AG20443 (cell line): ENCODE results near the gene LAMTOR5.
"Not testable (repeated sequence)": the region's sequence is repeated elsewhere in the genome, so short reads cannot be mapped to it uniquely, and the experiment has no call there.

Experiments used
- DNase-seq: peaks from one replicate; pipeline ENCODE4 v3.0.0; 2012; ENCODE audit warnings: low spot score, mixed read lengths

LAMTOR5 gene

DNA sequence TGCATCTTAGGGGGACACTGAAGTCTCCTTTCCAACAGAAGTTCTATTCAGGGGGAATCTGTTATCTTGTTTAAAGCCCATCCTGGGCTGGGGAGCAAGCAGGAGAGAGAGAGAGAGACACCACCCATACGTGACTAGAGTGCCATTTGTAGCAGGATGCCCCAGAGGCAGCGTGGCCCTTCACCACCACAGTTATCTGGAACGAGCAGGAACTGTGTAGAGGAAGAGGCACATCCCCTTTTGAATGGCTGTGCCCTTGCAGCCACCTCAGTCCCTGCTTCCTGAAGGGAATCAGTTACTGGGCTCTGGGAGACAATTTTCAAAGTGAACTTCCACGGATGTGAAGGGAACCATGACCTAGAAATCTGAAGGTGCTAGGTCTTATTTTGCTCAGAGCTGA lies 19.4 kb upstream of the LAMTOR5 start:
- no peak for DNase-seq

- DNase-seq, result peak; percentile 29
Measured at GRCh38 chr1:110425612-110426152, 18.2 kb upstream of the LAMTOR5 start.

- no peak for DNase-seq
Measured at GRCh38 chr1:110424699-110425611, 17.5 kb upstream of the LAMTOR5 start.

DNA sequence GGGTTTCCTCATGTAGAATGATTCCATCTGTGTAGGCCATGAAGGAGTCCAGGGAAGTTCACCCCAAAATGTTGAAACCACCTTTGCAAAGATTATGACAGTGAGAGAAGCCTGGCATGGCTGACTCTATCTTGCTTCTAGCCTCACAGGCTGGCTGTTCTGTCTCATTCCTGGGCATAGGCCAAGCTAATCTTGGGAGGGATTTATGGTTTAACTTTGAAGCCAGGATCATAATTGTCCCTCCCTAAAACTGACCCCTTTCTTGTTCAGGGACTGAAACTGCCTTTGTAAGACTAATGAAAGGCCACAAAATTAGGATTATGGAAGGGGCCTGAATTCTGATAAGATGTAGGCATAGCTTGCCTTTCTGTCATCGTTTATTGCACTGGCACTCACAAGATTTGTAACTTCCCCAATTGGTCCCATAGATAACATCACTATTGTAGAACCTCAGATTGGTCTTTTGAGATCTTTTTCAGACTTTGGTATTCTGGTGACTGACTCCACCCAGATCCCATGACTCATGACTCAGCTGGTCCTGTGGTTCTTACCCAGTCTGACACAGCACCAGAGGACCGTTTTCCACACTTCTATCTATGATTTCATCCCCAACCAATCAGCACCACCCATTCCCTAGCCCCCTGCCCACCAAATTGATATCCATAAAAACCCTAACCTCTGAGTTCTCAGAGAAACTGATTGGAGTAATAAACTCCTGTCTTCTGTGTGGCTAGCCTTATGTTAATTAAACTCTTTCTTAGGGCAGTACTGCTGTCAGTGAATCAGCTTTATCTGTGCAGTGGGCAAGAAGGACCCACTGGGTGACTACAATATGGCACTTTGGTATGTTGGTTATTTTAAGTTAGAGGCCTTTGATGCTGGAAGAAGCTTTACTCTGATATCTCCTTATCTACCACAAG lies 13.6 kb upstream of the LAMTOR5 start:
- peak; percentile 76 for DNase-seq

DNA sequence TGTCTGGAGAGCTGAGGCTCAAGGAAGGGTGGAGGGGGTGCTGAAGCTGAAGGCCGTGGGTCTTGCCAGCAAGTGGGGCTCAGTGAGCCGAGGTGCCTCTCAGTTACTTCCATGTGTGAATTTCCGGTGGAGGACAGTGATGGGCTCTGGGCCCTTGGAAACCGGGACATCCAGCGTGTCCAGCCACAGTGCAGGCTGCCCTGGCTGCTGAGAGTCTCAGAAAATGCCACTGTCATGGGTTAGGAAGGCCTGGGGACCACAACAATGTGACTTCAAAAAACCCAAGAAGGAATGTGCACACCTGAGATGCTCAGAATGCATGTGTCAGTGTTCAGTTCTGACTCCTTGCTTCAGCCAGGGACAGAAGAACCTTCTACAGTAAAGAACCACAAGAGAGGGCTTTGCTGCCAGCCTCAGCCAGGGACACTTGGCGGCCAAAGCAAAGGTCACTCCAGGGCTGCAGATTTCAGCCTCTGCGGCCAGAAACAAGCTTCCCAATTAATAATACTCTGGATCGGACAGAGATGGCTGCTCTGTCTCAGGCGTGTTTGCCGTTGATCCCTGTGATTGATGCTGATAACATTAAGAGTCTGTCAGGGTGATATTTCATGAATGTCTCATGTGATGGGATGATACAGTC lies 12.6 kb upstream of the LAMTOR5 start:
- DNase-seq, result no peak

GRCh38 chr1:110418729-110419128 lies 11.2 kb upstream of the LAMTOR5 start:
- no peak for DNase-seq

- not testable (repeated sequence) for DNase-seq
Measured at GRCh38 chr1:110413045-110413444, 5.6 kb upstream of the LAMTOR5 start.

DNA sequence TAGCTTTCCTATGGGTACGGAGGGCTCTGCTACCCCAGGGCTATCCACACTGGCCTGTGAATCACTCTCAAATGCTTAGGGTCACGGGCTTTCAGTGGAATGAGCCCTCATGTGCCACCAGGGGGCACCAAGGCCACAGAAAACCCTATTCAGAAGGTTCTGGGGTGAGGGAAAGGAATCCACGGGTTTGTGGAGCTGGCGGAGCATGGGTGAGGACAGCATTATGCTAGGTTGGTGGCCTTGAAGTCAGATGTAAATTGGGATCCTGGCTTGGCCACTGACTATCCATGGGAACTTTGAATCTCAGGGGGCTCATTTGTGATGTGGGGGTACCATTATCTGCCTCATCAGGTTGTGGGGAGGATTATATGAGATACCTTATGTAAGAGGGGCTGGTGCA lies 5.1 kb upstream of the LAMTOR5 start:
- DNase-seq, result peak; percentile 86

DNA sequence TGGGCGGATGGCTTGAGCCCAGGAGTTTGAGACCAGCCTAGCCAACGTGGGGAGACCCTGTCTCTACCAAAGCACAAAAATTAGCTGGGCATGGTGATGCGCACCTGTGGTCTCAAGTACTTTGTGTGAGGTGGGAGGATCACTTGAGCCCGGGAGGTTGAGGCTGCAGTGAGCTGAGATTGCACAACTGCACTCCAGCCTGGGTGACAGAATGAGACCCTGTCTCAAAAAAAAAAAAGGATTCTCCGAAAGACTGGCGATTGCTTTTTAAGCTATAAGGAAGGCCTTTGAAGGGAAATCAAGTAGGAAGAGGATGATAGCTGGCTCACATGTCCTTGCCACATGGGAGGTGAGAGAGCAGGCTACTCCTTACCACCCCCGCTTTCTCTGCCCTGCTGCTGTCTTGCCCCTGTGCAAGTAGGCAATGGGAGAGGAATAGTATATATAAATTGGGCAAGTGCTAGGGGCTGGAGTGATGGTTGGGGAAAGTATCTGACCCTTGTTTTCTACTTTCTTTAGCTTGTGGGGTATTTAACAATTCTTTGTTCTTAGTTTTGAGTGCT lies 3.8 kb upstream of the LAMTOR5 start:
- no peak for DNase-seq

- no peak for DNase-seq
Measured at GRCh38 chr1:110409316-110409715, 1.8 kb upstream of the LAMTOR5 start.

GRCh38 chr1:110408488-110408887 lies 994 bp upstream of the LAMTOR5 start:
- DNase-seq, result no peak

DNA sequence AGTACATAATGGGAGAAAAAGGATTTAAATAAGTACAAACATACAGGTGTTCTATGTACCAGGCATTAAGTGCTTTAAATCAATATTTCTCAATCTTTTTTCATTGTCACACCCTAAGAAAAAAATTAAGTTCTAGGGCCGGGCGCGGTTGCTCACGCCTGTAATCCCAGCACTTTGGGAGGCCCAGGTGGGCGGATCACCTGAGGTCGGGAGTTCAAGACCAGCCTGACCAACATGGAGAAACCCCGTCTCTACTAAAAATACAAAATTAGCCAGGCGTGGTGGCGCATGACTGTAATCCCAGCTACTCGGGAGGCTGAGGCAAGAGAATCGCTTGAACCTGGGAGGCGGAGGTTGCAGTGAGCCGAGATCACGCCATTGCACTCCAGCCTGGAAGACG lies 1.1 kb downstream of the LAMTOR5 start:
- DNase-seq, result not testable (repeated sequence)

- no peak for DNase-seq
Measured at GRCh38 chr1:110404401-110404800, 3.1 kb downstream of the LAMTOR5 start.

GRCh38 chr1:110403805-110404204 lies 3.7 kb downstream of the LAMTOR5 start:
- DNase-seq, result no peak

DNA sequence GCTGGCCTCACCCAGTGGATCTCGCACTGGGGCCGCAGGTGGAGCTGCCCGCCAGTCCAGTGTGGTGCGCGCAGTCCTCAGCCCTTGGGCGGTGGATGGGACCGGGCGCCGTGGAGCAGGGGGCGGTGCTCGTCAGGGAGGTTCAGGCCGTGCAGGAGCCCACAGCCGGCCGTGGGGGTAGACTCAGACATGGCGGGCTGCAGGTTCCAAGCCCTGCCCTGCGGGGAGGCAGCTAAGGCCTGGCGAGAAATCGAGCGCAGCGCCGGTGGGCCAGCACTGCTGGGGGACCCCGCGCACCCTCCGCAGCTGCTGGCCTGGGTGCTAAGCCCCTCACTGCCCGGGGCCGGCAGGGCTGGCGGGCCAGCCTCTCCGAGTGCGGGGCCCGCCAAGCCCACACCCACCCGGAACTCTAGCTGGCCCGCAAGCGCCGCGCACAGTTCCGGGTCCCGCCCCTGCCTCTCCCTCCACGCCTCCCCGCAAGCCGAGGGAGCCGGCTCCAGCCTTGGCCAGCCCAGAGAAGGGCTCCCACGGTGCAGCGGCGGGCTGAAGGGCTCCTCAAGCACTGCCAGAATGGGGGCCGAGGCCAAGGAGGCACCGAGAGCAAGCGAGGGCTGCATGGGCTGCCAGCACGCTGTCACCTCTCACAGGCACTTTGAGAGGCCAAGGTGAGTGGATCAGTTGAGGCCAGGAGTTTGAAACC lies 11.1 kb downstream of the LAMTOR5 start:
- not testable (repeated sequence) for DNase-seq

DNA sequence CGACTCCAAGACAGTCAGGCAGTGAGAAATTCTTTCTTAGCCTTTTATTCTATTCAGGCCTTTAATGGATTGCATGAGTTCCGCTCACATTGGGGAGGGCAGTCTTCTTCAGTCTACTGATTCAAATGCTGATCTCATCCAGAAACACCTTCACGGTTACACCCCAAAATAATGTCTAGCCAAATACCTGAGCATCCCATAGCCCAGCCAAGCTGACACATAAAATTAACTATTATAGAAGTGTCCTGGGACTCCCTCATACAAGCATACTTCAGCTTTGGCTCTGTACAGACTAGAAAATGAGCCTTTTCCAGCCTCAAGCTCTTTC lies 13.0 kb downstream of the LAMTOR5 start:
- DNase-seq, result no peak

GRCh38 chr1:110393691-110394492 lies 13.6 kb downstream of the LAMTOR5 start:
- DNase-seq, result peak; percentile 44

GRCh38 chr1:110393286-110393685 lies 14.2 kb downstream of the LAMTOR5 start:
- no peak for DNase-seq

- DNase-seq, result peak; percentile 79
Measured at GRCh38 chr1:110390692-110391245, 16.7 kb downstream of the LAMTOR5 start, which contains the start of gene SLC16A4. Gene SLC16A4 (minus strand): TSS chr1:110391026. CDS start chr1:110389323, 1,703 bp downstream.

GRCh38 chr1:110390096-110390495 lies 17.4 kb downstream of the LAMTOR5 start:
- DNase-seq, result peak; percentile 82
